Measurements from ENCODE around the gene GRID2. TPM values are rescaled to one million over a fixed set of nuclear protein-coding genes. Genes with fewer than 3 reads are reported as not detected.

GRID2 gene
- total RNA-seq, 1 donor from 2014 or later: not detected

DNA sequence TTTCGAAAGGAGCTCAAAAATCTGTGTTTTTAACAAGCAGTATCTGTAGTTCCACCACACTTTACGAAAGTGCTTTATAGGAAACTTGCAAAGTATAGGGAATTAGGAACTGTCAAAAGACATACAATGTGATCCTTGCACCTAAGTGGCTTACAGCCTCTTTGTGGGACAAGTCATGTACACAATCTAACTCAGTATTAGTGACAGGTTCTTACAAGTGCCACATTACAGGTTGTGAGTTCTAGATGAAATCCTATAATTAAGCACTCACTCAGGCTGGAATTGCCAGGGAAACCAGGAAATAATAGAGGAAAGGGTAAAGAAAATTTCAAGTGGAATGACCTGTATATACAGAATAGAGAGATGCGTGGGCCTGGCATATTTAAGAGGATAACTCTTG is 957.4 kb downstream of the GRID2 start:
- DNase-seq: no peak
- TF ChIP-seq, protein P1, sequence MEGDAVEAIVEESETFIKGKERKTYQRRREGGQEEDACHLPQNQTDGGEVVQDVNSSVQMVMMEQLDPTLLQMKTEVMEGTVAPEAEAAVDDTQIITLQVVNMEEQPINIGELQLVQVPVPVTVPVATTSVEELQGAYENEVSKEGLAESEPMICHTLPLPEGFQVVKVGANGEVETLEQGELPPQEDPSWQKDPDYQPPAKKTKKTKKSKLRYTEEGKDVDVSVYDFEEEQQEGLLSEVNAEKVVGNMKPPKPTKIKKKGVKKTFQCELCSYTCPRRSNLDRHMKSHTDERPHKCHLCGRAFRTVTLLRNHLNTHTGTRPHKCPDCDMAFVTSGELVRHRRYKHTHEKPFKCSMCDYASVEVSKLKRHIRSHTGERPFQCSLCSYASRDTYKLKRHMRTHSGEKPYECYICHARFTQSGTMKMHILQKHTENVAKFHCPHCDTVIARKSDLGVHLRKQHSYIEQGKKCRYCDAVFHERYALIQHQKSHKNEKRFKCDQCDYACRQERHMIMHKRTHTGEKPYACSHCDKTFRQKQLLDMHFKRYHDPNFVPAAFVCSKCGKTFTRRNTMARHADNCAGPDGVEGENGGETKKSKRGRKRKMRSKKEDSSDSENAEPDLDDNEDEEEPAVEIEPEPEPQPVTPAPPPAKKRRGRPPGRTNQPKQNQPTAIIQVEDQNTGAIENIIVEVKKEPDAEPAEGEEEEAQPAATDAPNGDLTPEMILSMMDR (IDR thresholded peaks at IDR 0.05; ENCODE audit: borderline replicate concordance): no peak
- Histone ChIP-seq H3K4me3 (no peak overlapping the region), H3K27me3 (ENCODE audit: low read depth) (no peaks in the 10 kb centered on the region), H3K4me1 (no peaks in the 10 kb centered on the region), H3K36me3 (no peaks in the 10 kb centered on the region), H3K9me3 (replicated peaks) (no peaks in the 10 kb centered on the region), H3K27ac (replicated peaks) (no peak overlapping the region)
- intact Hi-C loops (cut with micrococcal nuclease): no loop called here

DNA sequence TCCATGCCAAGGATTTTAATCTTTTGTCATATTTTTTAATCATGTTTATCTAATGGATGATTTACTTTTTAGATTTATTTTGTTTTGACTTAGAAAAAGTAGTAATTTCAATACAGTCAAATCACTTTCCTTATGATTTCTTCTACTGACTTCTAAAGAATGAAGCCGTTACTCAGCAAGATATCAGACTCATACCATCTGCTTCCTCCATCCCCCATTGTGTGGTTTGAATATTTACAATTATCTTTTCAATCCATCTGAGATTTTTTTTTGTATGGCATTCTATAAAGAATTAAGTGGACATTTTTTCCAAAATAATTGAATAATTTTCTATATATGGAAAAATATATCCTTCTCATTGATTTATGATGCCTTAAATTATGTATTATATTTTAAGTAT is 959.4 kb downstream of the GRID2 start:
- H3K9me3 ChIP-seq (replicated peaks): no peaks in the 10 kb centered on the region
- intact Hi-C loops (cut with micrococcal nuclease): no loop called here
- no peak for DNase-seq
- H3K4me1 ChIP-seq: no peaks in the 10 kb centered on the region
- no peaks in the 10 kb centered on the region for H3K27me3 ChIP-seq (ENCODE audit: low read depth)
- no peaks in the 10 kb centered on the region for H3K36me3 ChIP-seq
- no peak overlapping the region for H3K4me3 ChIP-seq
- TF ChIP-seq, protein P1 (IDR thresholded peaks at IDR 0.05; ENCODE audit: borderline replicate concordance): no peak
- H3K27ac ChIP-seq (replicated peaks): no peak overlapping the region

DNA sequence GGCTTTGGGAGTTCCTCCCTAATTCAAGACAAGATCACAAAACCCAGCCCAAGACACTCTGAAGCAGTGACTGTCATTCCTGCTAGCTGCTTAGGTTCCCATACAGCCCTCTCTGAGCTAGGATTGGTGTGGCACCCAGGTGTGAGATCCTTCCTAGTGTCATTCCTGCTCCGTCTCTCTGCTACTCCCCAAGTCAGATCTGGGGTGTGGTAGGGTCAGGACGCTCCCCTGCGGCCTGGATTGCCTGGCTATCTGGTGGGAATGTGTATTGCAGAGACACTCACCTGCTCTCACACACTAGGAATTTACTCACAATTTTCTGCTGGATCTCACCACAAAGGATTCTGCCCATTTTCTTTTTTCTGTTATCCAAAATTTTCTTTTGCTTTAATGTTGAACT is 964.0 kb downstream of the GRID2 start:
- Histone ChIP-seq H3K4me1 (no peaks in the 10 kb centered on the region), H3K4me3 (no peak overlapping the region), H3K27ac (replicated peaks) (no peak overlapping the region), H3K27me3 (ENCODE audit: low read depth) (no peaks in the 10 kb centered on the region), H3K36me3 (no peaks in the 10 kb centered on the region), H3K9me3 (replicated peaks) (no peaks in the 10 kb centered on the region)
- intact Hi-C loops (cut with micrococcal nuclease): no loop called here
- no peak for DNase-seq
- TF ChIP-seq, protein P1 (IDR thresholded peaks at IDR 0.05; ENCODE audit: borderline replicate concordance): no peak

DNA sequence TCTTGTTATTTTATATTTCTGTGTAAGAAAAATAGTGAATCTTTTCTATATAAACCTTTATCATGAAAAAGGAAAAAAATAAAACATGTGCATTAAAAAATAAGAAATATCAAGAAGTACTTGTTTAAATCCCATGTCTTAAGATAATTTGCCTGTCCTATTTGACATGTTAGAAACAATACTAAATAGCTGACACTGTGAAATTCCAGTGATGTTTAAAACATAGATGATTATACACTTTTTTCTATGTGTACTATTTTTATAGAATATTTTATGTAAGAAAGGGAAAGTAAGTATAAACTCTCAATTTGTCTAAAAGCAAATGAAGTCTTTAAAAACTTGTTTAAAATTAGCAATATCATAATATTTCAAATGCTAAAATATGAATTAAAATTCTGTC is 981.6 kb downstream of the GRID2 start:
- Histone ChIP-seq H3K27me3 (ENCODE audit: low read depth) (no peaks in the 10 kb centered on the region), H3K4me1 (no peaks in the 10 kb centered on the region), H3K4me3 (no peak overlapping the region), H3K9me3 (replicated peaks) (no peaks in the 10 kb centered on the region), H3K36me3 (no peaks in the 10 kb centered on the region), H3K27ac (replicated peaks) (no peak overlapping the region)
- intact Hi-C loops (cut with micrococcal nuclease): no loop called here
- DNase-seq: no peak
- TF ChIP-seq, protein P1 (IDR thresholded peaks at IDR 0.05; ENCODE audit: borderline replicate concordance): no peak

DNA sequence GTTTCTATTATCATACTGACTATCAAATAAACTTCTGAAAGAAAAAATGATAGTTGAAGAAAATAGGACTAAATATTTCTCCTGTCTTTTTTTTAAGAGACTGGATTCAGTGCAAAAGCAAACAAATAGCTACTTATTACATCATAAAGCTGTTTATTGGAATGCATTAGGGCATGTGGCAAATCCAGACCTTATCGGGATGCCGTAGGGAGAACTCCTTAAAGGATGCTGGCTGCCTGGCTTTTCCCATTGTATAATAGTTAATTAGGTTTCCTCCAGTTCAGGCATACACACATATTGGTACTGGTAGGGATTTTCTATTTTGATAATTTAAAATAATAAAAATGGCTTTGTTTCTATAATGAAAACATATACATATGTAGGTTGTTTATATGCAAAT is 985.5 kb downstream of the GRID2 start:
- intact Hi-C loops (cut with micrococcal nuclease): no loop called here
- no peaks in the 10 kb centered on the region for H3K27me3 ChIP-seq (ENCODE audit: low read depth)
- TF ChIP-seq, protein P1 (IDR thresholded peaks at IDR 0.05; ENCODE audit: borderline replicate concordance): no peak
- H3K36me3 ChIP-seq: no peaks in the 10 kb centered on the region
- no peaks in the 10 kb centered on the region for H3K9me3 ChIP-seq (replicated peaks)
- no peak overlapping the region for H3K27ac ChIP-seq (replicated peaks)
- no peaks in the 10 kb centered on the region for H3K4me1 ChIP-seq
- no peak overlapping the region for H3K4me3 ChIP-seq
- DNase-seq: no peak

DNA sequence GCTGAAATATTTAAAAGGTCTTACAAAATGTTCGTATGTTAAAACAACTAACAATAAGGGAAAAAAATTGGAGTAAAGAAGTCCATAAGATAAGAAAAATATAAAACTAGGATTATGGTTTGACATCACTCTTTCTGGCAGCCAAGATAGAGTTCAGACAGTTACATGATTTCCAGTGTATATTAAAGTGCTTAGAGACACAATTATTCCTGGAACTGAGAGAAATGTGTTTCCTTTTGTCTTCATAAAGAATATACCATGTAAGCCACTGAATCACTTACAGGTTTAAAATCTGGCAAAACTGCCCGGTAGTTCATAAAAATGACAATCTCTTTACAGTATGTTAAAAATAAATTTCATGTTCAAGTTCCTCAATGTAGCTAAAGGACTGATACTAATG is 986.1 kb downstream of the GRID2 start:
- TF ChIP-seq, protein P1 (IDR thresholded peaks at IDR 0.05; ENCODE audit: borderline replicate concordance): no peak
- Histone ChIP-seq H3K27me3 (ENCODE audit: low read depth) (no peaks in the 10 kb centered on the region), H3K27ac (replicated peaks) (no peak overlapping the region), H3K4me1 (no peaks in the 10 kb centered on the region), H3K4me3 (no peak overlapping the region), H3K9me3 (replicated peaks) (no peaks in the 10 kb centered on the region), H3K36me3 (no peaks in the 10 kb centered on the region)
- intact Hi-C loops (cut with micrococcal nuclease): no loop called here
- DNase-seq: no peak

All from left ventricle myocardium inferior (tissue), 1 donor.